Nephron progenitor cell (in vitro differentiated cells): Measurements from ENCODE around the gene PVALB.

Experiments
- DNase-seq: peaks from one replicate; pipeline ENCODE4 v3.0.0; 2021
- H3K27ac Mint-ChIP-seq: 2 replicates; pipeline ENCODE4 v1.8.0; 2021; ENCODE audit warnings: mild to moderate bottlenecking, moderate library complexity, mixed read lengths
- H3K27me3 Mint-ChIP-seq: 2 replicates; pipeline ENCODE4 v1.8.0; 2021; ENCODE audit warnings: mild to moderate bottlenecking, low read depth, mixed read lengths; ENCODE audit not compliant: poor library complexity
- H3K36me3 Mint-ChIP-seq: 2 replicates; pipeline ENCODE4 v1.8.0; 2021; ENCODE audit warnings: low read depth, mixed read lengths
- H3K4me1 Mint-ChIP-seq: 2 replicates; pipeline ENCODE4 v1.8.0; 2021; ENCODE audit warnings: mixed read lengths
- H3K4me3 Mint-ChIP-seq: 2 replicates; pipeline ENCODE4 v1.8.0; 2021; ENCODE audit warnings: mild to moderate bottlenecking, moderate library complexity, mixed read lengths
- H3K9me3 Mint-ChIP-seq: 2 replicates; pipeline ENCODE4 v1.8.0; 2021; ENCODE audit warnings: mild to moderate bottlenecking, moderate library complexity, mixed read lengths
- CTCF ChIP-seq: fragments of 200-600 bp; sonication (generic); IDR thresholded peaks from 2 replicates; pipeline ENCODE4 v1.5.0; 2021; ENCODE audit warnings: antibody characterized with exemption

PVALB gene

GRCh38 chr22:36781656-36782627 lies 34.9 kb downstream of the PVALB start:
- Mint-ChIP-seq H3K27ac (no peak overlapping the region), H3K4me1 (peaks cover 23% of the 10 kb centered on the region), H3K9me3 (peaks cover 25% of the 10 kb centered on the region), H3K4me3 (no peak overlapping the region), H3K36me3 (peaks cover 10% of the 10 kb centered on the region), H3K27me3 (peaks cover 74% of the 10 kb centered on the region)
- peak; percentile 95 for TF ChIP-seq CTCF
- peak; percentile 89 for DNase-seq

- Mint-ChIP-seq H3K27me3 (peaks cover 49% of the 10 kb centered on the region), H3K36me3 (peaks cover 16% of the 10 kb centered on the region), H3K27ac (no peak overlapping the region), H3K4me3 (no peak overlapping the region), H3K4me1 (peaks cover 32% of the 10 kb centered on the region), H3K9me3 (peaks cover 32% of the 10 kb centered on the region)
- TF ChIP-seq CTCF = no peak
- DNase-seq = no peak
Observed at GRCh38 chr22:36778020-36778419, 38.8 kb downstream of the PVALB start.

GRCh38 chr22:36776722-36777121 lies 40.1 kb downstream of the PVALB start:
- no peak overlapping the region for H3K27ac Mint-ChIP-seq
- no peak for TF ChIP-seq CTCF
- H3K4me3 Mint-ChIP-seq = peak overlapping the region; percentile 91
- no peak for DNase-seq
- peaks cover 31% of the 10 kb centered on the region for H3K4me1 Mint-ChIP-seq
- peaks cover 20% of the 10 kb centered on the region for H3K36me3 Mint-ChIP-seq
- H3K27me3 Mint-ChIP-seq = peaks cover 36% of the 10 kb centered on the region
- H3K9me3 Mint-ChIP-seq = peaks cover 32% of the 10 kb centered on the region

DNA sequence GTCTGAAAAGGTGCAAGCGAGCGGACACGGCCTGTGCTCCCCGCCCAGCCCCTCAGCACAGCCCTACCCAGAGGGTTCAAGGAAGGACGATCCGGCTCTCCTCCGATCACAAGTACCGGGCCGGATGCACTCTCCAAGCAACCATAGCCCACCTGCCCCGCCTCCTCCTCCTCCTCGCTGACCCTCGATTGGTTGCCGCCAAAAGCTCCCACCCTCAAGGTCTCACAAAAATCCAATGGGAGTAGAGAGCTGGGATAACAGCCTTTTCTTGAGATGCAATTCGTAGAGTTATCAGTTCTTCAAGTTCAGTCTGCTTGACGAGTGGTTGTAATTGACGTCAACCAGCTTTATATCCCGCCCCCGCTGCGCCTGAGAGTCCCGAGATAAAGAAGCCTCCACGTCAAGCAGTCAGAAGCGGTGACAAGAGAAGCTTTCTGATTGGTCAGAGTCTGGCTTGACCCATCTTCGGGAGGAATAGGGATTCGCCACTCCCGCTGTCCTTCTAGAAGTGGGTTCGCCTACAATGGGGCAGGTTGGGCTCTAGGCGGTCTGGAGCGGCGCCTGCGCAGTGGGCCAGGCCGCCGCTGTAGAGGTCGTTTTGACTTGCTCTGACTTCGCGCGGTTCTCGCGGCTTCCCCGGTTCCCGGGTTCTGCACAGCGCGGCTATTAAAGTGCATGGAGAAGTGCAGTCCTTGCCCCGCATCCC lies 40.7 kb downstream of the PVALB start, which contains the start of gene IFT27:
Gene IFT27 (minus strand): TSS at position 156 of the 706 bp plus-strand sequence. CDS start 412 bp downstream, outside the sequence.
- DNase-seq = peak; percentile 94
- Mint-ChIP-seq H3K36me3 (peaks cover 23% of the 10 kb centered on the region), H3K27ac (peak within 1 kb of the TSS; percentile 52), H3K9me3 (peaks cover 32% of the 10 kb centered on the region), H3K4me3 (peak within 1 kb of the TSS; percentile 91), H3K27me3 (peaks cover 32% of the 10 kb centered on the region), H3K4me1 (peaks cover 37% of the 10 kb centered on the region)
- TF ChIP-seq CTCF = no peak

GRCh38 chr22:36775586-36775963 lies 41.3 kb downstream of the PVALB start:
- peaks cover 32% of the 10 kb centered on the region for H3K9me3 Mint-ChIP-seq
- H3K27me3 Mint-ChIP-seq = peaks cover 31% of the 10 kb centered on the region
- no peak overlapping the region for H3K27ac Mint-ChIP-seq
- no peak for TF ChIP-seq CTCF
- peaks cover 42% of the 10 kb centered on the region for H3K4me1 Mint-ChIP-seq
- H3K4me3 Mint-ChIP-seq = peak overlapping the region; percentile 91
- peak; percentile 53 for DNase-seq
- H3K36me3 Mint-ChIP-seq = peaks cover 25% of the 10 kb centered on the region
